HG03139 (cell line): Measurements from ENCODE around the gene NSUN2.
"Not testable (repeated sequence)": the region's sequence is repeated elsewhere in the genome, so short reads cannot be mapped to it uniquely, and the experiment has no call there.

ENCODE experiments used
- ATAC-seq: cut with Tn5 transposase; IDR thresholded peaks from one replicate; pipeline ENCODE4 v1.9.1; 2021; ENCODE audit not compliant: unreplicated experiment

Gene NSUN2

DNA sequence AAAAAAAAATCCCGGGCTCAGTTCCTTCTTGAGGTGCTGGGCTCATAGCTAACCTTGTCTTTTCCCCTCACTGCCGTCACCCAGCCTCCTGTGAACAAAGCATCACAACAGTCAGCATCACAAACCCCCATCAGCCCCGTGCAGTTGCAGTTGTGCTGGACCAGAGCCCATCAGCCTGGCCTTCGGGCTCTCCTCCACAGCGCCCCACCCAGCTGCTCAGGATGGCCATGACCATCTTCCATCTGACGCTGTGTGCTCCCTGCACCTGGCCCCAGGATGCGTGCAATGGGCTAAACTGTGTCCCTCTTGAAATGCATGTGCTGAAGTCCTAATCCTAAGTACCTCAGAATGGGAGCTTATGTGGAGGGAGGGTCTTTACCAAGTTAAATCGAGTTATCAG lies 48.1 kb downstream of the NSUN2 start:
- ATAC-seq: no peak

DNA sequence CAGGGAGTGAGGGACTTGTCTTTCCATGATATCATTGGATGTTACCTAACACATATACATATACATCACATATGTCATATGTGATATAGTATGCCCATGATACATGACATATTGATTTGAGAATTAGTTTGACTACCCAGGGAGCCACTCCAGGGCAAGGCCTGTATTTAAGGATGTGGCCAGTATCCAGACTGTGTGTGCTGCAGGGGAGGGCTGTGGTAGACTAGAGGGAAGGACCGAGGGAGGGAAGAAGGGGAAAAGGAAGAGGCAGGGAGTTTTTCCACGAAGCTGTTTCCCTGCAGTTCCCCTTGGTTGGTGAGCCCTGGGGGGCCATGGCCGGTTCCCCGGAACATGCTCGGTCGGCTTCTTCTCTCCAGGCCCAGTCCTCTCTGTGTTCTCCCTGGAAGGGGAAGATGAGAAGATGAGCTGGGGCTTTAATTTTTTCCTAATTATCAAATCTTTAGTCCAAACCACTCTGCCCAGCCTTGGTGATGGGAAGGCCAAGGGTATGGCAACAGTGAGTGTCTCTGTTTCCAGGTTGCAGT lies 48.7 kb downstream of the NSUN2 start:
- no peak for ATAC-seq

DNA sequence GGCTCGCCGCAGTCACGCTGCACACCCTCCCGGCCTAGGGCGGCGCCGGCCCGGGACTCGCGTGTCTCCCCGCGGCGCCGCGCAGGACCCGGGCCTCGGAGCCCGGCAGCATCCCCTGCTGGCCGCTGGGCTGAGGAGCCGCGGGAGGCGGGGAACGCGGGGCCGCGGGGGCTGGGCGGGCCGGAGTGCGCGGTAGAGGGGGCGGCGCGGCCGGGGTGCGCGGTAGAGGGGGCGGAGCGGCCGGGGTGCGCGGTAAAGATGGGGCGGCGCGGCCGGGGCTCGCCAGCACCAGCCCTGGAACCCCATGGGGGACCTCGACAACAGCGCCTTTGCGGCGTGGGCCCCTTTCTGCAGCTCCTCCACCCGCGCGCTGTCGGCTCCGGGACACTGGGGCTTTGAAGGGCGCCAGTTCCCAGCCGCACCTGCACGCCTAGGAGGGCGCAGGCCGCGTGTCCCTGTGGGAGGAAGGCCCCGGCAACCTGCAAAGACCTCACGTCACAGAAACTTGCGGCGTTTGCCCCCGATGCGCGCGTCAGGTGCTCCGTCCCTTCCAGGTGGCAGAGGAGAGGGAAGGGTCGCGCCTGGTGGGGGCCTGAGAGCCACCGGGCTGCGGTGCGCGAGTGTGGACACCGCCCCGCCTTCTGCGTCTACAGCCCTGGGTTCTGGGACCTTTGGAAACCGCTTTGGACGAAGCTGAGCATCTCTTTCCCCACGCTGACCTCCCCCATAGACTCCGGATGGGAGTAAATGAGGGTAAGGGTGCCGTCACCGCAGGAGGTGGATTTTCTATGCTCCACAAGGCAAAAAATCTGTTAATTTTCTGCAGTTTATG lies 49.6 kb downstream of the NSUN2 start:
- no peak for ATAC-seq

DNA sequence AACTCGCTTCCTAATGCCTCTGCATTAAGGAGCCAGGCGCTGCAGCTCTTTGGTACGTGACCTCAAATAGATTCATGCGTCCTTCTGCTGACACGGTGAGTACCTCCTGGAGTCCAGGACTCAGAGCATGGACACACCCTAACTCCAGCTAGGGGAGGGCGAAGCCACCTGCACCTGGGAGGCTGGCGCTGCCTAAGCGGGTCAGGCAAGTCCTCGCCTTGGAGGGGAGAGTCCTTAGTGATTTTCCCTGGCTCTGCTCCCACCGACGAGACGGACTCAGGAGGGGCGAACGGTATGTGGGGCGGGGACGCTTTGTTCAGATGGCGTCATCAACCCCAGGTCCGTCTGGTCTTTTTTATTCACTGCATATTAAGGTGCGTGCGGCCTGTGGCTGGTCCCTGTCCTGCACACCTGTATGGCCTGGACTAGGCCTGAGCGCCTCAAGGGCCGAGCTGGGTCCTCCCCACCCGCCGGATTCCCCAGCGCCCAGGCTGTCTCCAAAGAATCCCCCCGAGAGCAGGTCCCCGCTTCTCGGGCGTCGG lies 50.3 kb downstream of the NSUN2 start:
- ATAC-seq: no peak

DNA sequence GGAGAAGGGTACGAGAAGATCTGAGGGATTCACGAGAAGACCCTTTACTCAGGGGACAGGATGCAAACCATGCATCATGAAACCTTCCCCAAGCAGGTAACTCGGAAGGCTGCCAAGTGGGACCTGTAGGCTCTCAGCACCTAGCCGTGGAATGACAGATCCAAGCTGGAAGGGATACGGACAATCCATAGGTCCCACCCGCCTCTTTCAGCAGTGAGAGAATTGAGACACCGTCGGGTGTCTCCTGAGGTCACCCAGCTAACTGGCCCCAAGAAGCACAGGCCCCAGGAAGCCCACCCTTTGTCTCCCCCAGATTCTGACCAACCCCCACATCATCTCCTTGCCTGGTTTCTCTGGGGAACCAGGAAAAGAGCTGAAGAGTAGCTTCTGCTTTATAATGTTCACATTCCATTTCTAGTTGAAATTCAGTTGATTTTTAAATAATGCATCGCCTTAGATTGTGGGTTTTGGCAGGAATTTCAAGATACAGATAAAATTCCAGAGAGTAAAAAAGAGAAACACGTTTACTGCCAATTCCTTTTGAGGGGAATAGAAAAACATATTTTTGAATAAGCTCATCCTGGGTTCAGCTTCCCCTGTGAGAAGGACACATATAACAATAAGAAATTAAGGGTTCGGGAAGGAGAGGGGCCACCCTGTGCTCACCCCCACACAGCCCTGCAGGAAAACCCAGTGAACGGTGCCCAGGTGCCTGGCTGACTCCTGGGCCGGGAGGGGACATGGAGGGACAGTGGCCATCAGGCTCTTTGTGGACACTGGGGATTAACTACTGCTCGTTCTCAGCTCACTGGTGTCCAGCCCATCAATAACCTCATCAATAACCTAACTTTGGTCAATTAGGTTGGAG lies 51.1 kb downstream of the NSUN2 start:
- ATAC-seq: no peak

DNA sequence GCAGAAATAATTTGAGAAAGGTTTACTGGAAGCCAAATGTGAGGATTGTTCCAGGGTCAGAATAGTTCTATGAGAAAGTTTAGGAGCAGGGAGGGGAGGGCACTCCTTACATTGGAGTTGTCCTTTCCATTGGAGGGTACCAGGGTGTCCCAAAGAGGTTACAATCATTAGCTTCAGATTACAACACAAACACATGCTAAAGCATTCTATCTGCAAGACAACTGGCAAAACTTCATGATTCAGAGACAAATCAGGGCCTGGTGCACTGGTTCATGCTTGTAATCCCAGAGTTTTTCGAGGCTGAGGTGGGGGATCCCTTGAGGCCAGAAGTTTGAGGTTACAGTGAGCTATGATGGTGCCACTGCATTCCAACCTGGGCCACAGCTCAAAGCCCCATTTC lies 51.8 kb downstream of the NSUN2 start:
- no peak for ATAC-seq

DNA sequence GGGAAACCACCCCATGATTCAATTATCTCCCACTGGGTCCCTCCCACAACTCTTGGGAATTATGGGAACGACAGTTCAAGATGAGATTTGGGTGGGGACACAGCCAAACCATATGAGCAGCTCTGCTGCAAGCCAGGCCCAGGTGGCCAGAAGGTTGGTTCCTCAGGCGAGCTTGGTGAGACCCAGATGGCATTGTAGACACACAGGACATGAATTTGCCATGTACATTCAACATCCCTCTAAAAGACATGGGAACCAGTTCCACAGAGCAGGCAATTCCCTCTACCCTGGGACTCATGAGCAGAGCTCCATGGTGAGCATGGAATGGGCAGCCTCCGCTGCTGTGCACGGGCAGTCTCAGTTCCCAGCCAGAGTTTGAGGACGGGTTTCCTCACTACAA lies 53.3 kb downstream of the NSUN2 start:
- ATAC-seq: no peak

DNA sequence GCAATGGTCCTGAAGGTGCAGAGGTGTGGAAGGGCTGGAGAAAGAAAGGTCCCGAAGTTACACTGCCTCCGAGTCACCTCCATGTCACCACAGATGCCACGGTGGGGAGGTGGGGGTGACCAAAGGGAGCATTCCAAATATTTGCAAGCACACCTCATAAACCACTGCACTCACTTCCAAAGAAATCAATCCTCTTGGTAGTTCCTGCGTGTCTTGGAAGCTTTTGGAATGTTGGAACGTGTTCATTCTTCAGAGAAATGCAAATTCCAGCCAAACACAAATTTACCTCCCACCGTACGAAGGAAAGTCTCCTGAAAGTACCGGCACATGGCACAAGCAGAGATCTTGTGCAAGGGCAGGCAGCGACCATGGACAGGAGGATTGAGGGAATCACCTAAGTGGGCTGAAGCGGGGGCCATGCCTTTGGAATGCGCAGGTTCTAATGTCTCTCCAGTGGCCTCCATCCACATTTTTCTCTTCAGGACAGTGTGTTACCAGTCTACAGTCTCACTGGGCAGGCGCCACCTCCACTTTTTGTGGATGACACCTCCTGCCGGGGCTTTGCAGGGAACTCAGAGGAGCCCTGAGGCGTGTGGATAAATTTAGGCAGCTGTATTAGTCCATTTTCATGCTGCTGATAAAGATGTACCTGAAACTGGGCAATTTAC lies 54.0 kb downstream of the NSUN2 start:
- no peak for ATAC-seq

DNA sequence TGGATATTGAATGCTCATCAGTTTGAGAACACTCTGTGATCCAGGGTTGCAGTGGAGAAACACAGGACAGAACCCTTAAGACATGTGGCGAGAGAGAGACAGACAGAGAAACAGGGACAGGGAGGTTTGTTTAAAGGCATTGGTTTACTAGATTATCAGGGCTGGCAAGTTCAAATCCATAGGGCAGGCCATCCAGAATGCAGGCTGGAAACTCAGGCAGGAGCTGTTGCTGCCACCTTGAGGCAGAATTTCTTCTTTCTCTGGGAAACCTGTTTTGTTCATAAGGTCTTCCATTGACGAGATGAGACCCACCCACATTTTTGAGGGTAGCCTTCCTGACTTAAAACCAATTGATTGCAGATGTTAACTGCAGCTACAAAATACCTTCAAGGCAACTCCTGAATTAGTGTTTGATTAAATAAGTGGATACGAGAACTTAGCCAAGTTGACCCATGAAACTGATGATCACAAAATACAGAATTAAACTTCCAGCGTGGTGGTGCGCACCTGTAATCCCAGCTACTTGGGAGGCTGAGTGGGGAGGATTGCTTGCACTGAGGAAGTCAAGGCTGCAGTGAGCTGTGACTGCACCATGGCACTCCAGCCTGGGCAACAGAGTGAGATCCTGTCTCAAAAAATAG lies 55.9 kb downstream of the NSUN2 start:
- no peak for ATAC-seq

DNA sequence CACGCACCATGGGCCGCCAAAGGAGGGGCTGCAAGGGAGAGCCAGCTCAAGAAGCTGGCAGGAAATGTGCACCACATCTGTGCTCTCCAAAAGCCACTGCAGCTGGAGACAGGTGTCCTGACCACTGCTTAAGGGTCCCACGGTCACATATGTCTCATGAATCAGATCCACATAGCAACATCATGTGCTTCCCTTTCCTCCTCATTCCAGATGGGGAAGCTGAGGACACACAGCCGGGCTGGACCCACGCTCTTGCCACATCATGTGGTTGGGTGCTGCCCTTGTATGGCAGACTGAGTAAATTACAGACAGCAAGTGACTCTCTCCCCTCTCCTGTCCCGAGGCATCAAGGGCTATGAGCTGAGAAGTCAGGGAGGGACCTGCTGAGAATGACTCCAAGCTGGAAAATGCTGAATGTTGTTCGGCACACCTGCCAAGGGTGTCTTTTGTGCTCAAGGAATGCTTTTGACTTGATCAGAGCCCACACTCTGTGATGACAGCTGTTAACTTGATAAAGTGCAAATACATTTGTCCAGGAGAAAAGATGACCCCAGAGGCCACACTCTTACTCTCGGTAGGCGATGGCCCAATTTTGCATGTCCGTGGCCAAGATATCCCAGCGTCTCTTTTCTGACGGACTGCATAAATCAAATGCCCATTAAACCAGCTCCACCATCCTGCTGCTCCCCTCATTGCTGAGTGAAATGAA lies 58.2 kb downstream of the NSUN2 start:
- no peak for ATAC-seq

DNA sequence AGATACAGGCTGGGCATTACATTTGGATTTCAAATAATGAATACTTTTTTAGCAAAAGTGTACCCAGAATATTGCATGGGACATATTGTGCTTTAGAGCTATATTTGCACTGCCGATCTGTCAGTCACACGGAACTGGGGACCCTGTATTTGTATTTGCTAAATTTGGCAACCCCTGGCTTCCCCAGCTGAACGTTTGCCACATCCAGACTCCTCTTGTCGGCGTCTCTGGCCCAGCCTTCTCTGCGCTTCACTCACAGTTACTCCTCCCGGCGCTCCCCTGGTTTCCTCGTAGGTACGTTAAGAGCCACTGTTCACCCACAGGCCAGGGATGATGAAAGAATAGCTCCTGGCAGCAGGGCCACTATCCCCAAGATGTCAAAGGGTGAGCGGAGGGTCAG lies 58.7 kb downstream of the NSUN2 start:
- no peak for ATAC-seq

DNA sequence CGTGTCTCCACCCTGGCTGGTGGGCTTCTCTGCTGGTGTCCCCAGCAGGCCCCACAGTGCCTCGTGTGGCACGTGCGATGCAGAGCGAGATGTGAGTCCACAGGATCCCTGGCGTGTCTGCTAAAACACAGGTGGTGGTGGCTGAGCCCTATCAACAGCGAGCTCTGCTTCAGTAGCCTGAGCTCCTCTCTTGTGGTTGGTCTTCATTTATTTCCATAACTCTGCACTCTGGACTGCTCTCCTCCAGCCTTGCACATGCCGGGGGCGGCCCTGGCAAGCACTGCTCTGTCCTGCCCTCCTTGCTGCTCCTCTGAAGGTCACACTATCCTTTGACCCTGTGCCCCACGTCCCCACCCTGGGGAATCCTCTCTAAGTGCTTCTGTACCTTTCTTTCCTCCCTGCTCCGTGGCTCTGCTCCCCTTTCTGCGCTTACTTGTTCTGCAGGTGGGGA lies 59.2 kb downstream of the NSUN2 start:
- no peak for ATAC-seq

DNA sequence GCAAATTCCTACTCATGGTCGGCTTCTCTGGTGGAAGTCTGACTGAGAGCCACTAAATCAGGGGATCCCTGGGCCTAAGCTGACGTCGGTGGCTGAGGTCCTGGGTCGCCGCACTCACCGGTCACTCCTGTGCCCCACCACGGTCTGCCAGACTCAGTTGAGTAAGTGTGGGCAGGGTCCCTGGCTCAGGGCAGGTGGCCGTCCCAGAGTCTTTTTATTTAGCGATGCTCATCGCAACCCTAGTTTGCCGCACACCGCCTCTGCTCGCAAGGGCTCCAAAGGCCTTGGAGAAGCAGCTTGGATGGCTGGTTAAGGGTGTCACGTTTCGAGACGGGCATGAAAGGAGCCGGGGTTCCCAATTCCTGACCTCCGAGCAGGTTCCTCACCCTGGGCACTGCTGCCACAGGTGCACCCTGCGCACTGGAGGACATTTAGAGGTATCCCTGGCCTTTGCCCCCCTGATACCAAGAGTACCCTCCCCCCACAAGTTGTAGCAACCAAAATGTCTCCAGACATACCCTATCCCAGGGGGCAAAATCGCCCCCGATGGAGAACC lies 59.9 kb downstream of the NSUN2 start:
- ATAC-seq: no peak

DNA sequence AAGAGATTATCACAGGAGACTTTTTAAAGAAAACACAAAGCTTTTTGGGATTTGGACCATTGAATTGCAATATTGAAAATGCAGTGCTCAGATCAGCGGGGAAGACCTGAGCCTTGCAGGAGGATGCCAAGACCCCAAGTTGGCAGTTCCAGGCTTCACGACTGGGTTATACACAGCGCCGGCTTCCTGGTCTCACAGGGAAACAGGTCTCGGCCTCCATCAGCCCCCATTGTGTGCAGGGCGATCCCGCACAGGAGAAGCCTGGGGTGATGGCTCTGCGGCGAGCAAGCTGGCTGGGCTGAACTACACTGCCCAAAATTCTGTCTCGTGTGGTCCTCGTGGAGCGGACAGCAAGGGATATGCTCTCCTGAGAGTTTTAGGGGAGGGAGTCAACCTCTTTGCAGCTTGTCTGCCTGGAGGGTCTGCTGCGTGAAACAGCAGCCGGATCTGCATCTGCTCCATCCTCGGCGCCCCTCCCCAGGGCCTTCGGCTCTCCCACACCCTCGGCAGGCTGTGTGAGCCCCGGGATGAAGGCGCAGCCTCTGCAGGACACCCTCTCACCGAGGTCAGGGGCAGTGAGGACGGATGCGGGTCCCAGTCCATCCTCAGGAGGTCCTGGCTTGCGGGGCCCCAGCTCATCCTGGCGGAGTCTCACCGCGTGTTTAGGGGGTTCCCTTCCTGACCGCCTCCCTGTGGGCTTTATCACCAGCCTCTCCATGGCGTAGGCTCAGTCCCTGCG lies 60.6 kb downstream of the NSUN2 start:
- ATAC-seq: no peak

DNA sequence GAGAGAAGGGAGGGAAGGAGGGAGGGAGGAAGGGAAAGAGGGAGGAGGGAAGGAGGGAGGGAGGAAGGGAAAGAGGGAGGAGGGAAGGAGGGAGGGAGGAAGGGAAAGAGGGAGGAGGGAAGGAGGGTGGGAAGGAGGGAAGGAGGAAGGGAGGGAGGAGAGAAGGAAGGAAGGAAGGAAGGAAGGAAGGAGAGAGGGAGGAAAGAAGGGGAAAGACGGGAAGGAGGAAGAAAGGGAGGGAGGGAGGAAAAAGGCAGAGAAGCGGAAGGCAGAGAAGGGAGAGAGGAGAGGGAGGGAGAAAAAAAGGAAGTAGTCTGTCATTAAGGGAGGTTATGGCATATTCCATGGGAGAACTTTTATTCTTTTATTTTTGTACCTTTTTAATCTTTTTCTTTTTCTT lies 61.2 kb downstream of the NSUN2 start:
- not testable (repeated sequence) for ATAC-seq

DNA sequence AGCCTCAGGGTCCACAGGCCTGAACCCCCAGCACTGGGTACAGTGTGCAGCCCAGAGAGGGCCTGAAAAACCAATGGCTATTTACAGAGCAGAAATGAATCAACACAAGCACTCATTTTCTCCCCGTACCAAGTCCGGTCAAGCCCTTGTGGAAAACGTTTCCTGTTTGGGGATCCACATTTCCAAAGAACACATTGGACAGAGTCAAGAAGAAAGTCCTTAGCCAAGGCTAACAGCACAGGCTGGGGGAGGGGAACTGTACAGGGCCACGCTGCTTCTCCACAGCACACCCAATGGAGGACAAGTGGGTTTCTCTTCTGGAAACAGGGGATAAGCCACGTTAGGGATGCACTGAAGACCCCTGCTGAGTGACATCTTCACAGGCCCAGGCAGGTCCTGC lies 62.3 kb downstream of the NSUN2 start:
- no peak for ATAC-seq

DNA sequence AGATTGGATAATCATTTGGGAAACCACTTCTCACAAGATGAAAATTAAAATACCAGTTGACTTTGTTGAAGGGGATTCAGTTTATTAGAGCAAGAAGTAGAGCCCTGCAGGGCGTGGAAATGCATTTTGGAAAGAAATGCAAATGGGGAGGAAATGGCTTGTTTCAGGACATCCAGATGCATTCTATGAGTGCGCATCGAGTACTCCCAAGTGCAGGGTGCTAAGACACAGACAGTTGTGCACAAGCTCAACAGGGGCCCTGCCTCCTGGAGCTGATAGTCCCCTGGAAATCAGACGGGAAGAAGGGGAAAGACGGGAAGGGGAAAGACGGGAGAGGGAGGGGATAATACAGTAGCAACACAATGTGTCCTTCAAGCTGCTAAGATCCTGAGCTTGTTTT lies 64.0 kb downstream of the NSUN2 start:
- ATAC-seq: no peak

DNA sequence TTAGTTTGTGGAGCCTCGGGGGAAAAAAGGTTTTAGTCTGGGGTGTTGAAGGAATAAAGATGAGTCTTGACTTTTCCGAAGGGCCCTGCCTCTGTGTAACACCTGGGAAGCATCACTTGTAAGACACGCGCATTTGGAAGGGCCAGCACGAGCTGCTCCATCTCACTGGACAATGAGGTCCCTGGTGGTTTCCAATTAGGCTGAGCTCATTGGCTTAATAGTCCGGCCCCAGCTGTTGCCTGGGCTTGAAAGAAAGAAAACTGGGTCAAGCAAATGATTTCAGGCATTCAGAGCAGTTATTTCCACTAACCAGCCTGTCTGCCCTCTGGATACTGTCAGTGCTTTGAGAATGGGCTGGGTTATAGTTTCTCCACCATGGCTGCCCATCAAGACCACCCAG lies 64.5 kb downstream of the NSUN2 start:
- ATAC-seq: no peak

DNA sequence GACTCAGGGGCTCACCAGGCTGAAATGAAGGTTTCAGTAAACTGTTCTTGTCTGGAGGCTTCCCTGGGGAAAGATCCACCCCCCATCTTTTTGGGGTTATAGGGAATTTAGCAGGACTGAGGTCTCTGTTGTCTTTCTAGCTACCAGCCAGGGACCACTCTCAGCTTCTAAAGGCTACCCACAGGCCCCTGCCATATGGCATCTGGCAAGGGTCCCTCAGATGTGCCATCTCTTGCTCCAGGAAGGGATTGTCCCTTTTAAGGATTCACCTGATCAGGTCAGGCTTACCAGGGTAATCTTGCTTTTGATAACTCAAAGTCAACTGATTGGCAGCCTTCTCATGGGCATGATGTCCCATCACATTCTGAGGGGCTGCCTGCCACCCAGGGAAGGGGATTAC lies 65.0 kb downstream of the NSUN2 start:
- no peak for ATAC-seq
